ENCODE results near the gene GALNS. TPM values are rescaled to one million over a fixed set of nuclear protein-coding genes. Genes with fewer than 3 reads are reported as not detected.

The GALNS gene
- total RNA-seq, 2 experiments from 2014 or later: 18.4 to 19.7 TPM

DNA sequence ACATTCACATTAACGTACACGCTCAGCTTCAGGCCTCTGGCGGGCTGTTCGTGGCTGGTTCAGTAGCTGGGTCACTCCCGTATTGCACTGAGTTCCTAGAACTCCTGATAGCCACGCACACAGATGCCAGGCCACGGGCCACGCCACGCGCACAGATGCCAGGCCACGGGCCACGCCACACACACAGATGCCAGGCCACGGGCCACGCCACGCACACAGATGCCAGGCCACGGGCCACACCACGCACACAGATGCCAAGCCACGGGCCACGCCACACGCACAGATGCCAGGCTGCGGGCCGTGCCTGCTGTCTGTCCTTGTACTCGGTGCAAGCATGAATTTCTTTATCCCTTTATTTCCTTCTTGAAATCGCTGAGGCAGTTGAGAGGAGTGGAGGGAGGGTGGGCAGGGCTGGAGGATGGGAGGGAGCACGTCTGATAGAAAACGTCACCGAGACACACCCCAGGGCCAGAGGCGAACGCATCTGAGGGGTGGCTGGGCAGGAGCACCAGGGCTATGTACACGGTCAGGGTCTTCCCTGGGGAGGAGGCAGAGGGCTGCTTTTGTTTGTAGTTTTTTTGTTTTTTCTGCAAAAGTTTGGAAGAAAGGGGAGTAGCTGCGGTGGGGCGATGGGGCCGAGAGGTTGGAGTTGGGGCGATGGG, 18.3 kb upstream of the GALNS start:
- H3K9me3 ChIP-seq (ENCODE audit: control insufficient read depth in 1 of 2, insufficient read depth in 1 of 2, low read length in 2 of 2): peaks cover 0 to 11% of the 10 kb centered on the region in 2 experiments
- intact Hi-C loops (cut with DNase I, micrococcal nuclease): loop anchor here in 1 of 2 experiments (5.0 kb wide), 1 partner anchor 42 kb away; no protein-coding TSS in a partner anchor
- H3K4me1 ChIP-seq (ENCODE audit: insufficient read depth, low read length): peaks cover 6% of the 10 kb centered on the region
- ATAC-seq (ENCODE audit: poor library complexity): no peak
- H3K4me3 ChIP-seq (ENCODE audit: low read length): no peak overlapping the region
- peaks cover 11% of the 10 kb centered on the region for H3K27me3 Mint-ChIP-seq
- no peaks in the 10 kb centered on the region for H3K36me3 Mint-ChIP-seq (ENCODE audit: low read depth)
- no peak for TF ChIP-seq CTCF (IDR thresholded peaks at IDR 0.05)
- H3K27ac Mint-ChIP-seq: no peak overlapping the region
- DNase-seq: no peak
- H3K27ac ChIP-seq (ENCODE audit: low read depth in 1 of 2, low read length in 2 of 2): no peak overlapping the region
- H3K4me1 Mint-ChIP-seq (ENCODE audit: low read depth): no peaks in the 10 kb centered on the region
- H3K9me3 Mint-ChIP-seq: no peaks in the 10 kb centered on the region
- H3K36me3 ChIP-seq (ENCODE audit: insufficient read depth, low read length): no peaks in the 10 kb centered on the region
- ChIA-PET CTCF (no interaction called here), POLR2A (no interaction called here)
- H3K27me3 ChIP-seq (ENCODE audit: control insufficient read depth in 1 of 2, insufficient read depth in 2 of 2, low read length in 2 of 2): peaks cover 13 to 15% of the 10 kb centered on the region in 2 experiments
- H3K4me3 Mint-ChIP-seq: no peak overlapping the region

GRCh38 chr16:88872650-88873331, 16.0 kb upstream of the GALNS start:
- Mint-ChIP-seq H3K4me1 (ENCODE audit: low read depth) (no peaks in the 10 kb centered on the region), H3K9me3 (no peaks in the 10 kb centered on the region), H3K36me3 (ENCODE audit: low read depth) (no peaks in the 10 kb centered on the region), H3K27me3 (peaks cover 11% of the 10 kb centered on the region), H3K4me3 (no peak overlapping the region), H3K27ac (no peak overlapping the region)
- Histone ChIP-seq H3K9me3 (ENCODE audit: control insufficient read depth in 1 of 2, insufficient read depth in 1 of 2, low read length in 2 of 2) (peaks cover 0 to 11% of the 10 kb centered on the region in 2 experiments), H3K27ac (ENCODE audit: low read depth in 1 of 2, low read length in 2 of 2) (no peak overlapping the region), H3K4me3 (ENCODE audit: low read length) (no peak overlapping the region), H3K36me3 (ENCODE audit: insufficient read depth, low read length) (no peaks in the 10 kb centered on the region), H3K4me1 (ENCODE audit: insufficient read depth, low read length) (peaks cover 6% of the 10 kb centered on the region), H3K27me3 (ENCODE audit: control insufficient read depth in 1 of 2, insufficient read depth in 2 of 2, low read length in 2 of 2) (peaks cover 13 to 15% of the 10 kb centered on the region in 2 experiments)
- POLR2A ChIA-PET: no interaction called here
- intact Hi-C loops (cut with DNase I, micrococcal nuclease): no loop called here
- no peak for DNase-seq
- no peak for ATAC-seq (ENCODE audit: poor library complexity)
- CTCF ChIA-PET: no interaction called here
- TF ChIP-seq CTCF (IDR thresholded peaks at IDR 0.05): no peak

- ChIA-PET POLR2A (no interaction called here), CTCF (no interaction called here)
- Mint-ChIP-seq H3K4me3 (no peak overlapping the region), H3K27ac (no peak overlapping the region), H3K36me3 (ENCODE audit: low read depth) (no peaks in the 10 kb centered on the region), H3K9me3 (no peaks in the 10 kb centered on the region), H3K27me3 (peaks cover 11% of the 10 kb centered on the region), H3K4me1 (ENCODE audit: low read depth) (no peaks in the 10 kb centered on the region)
- intact Hi-C loops (cut with DNase I, micrococcal nuclease): no loop called here
- Histone ChIP-seq H3K27me3 (ENCODE audit: control insufficient read depth in 1 of 2, insufficient read depth in 2 of 2, low read length in 2 of 2) (peaks cover 13 to 15% of the 10 kb centered on the region in 2 experiments), H3K4me3 (ENCODE audit: low read length) (no peak overlapping the region), H3K9me3 (ENCODE audit: control insufficient read depth in 1 of 2, insufficient read depth in 1 of 2, low read length in 2 of 2) (peaks cover 0 to 11% of the 10 kb centered on the region in 2 experiments), H3K36me3 (ENCODE audit: insufficient read depth, low read length) (no peaks in the 10 kb centered on the region), H3K27ac (ENCODE audit: low read depth in 1 of 2, low read length in 2 of 2) (no peak overlapping the region), H3K4me1 (ENCODE audit: insufficient read depth, low read length) (peaks cover 6% of the 10 kb centered on the region)
- ATAC-seq (ENCODE audit: poor library complexity) (no peak), DNase-seq (no peak)
- no peak for TF ChIP-seq CTCF (IDR thresholded peaks at IDR 0.05)
These were observed 15.1 kb upstream of the GALNS start for GRCh38 chr16:88871730-88872416.
